Body of pancreas (tissue), 4 donors: ENCODE measurements around the gene KCNQ1OT1.

Experiments
- POLR2A ChIP-seq, 3 donors: fragments of 450-650 bp; IDR thresholded peaks; one replicate each; pipeline ENCODE4 v1.6.1; 2016; ENCODE audit warnings: antibody characterized with exemption in 3 of 3, mild to moderate bottlenecking in 2 of 3
- TF ChIP-seq, protein P1 (sequence below), 7 experiments: fragments of 450-650 bp in 4 of 7; fragments of 200-600 bp in 3 of 7; sonication (generic) in 3 of 7; IDR thresholded peaks; one replicate each; pipeline ENCODE4 v1.5.1; 2016 to 2019; ENCODE audit warnings: antibody characterized with exemption in 7 of 7

GRCh38 chr11:2663915-2664314 lies 35.9 kb downstream of the KCNQ1OT1 start:
- no peak for TF ChIP-seq POLR2A (IDR thresholded peaks at IDR 0.05)
- TF ChIP-seq, protein P1, sequence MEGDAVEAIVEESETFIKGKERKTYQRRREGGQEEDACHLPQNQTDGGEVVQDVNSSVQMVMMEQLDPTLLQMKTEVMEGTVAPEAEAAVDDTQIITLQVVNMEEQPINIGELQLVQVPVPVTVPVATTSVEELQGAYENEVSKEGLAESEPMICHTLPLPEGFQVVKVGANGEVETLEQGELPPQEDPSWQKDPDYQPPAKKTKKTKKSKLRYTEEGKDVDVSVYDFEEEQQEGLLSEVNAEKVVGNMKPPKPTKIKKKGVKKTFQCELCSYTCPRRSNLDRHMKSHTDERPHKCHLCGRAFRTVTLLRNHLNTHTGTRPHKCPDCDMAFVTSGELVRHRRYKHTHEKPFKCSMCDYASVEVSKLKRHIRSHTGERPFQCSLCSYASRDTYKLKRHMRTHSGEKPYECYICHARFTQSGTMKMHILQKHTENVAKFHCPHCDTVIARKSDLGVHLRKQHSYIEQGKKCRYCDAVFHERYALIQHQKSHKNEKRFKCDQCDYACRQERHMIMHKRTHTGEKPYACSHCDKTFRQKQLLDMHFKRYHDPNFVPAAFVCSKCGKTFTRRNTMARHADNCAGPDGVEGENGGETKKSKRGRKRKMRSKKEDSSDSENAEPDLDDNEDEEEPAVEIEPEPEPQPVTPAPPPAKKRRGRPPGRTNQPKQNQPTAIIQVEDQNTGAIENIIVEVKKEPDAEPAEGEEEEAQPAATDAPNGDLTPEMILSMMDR (IDR thresholded peaks at IDR 0.05), result no peak
